ENCODE results near the gene EPHB3. TPM values are rescaled to one million over a fixed set of nuclear protein-coding genes. Genes with fewer than 3 reads are reported as not detected.

EPHB3 gene
- total RNA-seq, 2 donors from 2014 or later: 40.1 to 64.2 TPM

DNA sequence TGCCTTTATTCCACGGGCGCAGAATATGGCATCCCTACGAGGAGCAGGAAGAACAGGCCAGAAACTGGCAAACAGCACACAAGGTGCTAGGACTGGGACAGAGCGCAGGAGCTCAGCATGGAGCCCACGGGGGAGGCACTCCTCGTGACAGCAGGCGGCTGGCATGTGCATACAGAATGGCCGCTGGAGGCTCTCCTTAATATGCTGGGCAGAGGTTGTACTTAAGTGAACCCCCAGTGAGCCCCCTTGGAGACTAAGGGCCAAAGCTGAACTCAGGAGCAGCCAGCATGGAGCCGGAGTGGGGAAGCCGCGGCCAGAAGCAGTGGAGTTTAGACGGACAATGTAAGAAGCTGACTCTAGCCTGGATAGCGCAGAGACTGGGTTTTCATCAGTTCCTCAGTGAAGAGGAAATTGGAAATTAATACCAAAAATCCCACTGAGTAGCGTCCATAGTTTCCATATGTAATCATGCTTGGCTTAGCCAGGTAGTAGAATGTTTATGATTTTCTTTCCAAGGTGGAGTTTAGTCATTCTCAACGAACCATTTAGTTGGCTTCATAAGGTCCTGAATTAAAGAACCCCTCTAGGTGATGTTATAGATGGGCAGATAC is 69.4 kb downstream of the EPHB3 start:
- no peaks in the 10 kb centered on the region for H3K27me3 ChIP-seq
- no peak overlapping the region for H3K9ac ChIP-seq (ENCODE audit: low read depth in 2 of 2, low read length in 2 of 2)
- intact Hi-C loops (cut with DNase I): no loop called here
- no peaks in the 10 kb centered on the region for H3K9me3 ChIP-seq
- no peak overlapping the region for H3K4me3 ChIP-seq
- H3K36me3 ChIP-seq: no peaks in the 10 kb centered on the region
- H3K27ac ChIP-seq: no peak overlapping the region
- TF ChIP-seq, protein P1, sequence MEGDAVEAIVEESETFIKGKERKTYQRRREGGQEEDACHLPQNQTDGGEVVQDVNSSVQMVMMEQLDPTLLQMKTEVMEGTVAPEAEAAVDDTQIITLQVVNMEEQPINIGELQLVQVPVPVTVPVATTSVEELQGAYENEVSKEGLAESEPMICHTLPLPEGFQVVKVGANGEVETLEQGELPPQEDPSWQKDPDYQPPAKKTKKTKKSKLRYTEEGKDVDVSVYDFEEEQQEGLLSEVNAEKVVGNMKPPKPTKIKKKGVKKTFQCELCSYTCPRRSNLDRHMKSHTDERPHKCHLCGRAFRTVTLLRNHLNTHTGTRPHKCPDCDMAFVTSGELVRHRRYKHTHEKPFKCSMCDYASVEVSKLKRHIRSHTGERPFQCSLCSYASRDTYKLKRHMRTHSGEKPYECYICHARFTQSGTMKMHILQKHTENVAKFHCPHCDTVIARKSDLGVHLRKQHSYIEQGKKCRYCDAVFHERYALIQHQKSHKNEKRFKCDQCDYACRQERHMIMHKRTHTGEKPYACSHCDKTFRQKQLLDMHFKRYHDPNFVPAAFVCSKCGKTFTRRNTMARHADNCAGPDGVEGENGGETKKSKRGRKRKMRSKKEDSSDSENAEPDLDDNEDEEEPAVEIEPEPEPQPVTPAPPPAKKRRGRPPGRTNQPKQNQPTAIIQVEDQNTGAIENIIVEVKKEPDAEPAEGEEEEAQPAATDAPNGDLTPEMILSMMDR (IDR thresholded peaks at IDR 0.05): no peak
- H3K4me1 ChIP-seq: no peaks in the 10 kb centered on the region
- DNase-seq: no peak

DNA sequence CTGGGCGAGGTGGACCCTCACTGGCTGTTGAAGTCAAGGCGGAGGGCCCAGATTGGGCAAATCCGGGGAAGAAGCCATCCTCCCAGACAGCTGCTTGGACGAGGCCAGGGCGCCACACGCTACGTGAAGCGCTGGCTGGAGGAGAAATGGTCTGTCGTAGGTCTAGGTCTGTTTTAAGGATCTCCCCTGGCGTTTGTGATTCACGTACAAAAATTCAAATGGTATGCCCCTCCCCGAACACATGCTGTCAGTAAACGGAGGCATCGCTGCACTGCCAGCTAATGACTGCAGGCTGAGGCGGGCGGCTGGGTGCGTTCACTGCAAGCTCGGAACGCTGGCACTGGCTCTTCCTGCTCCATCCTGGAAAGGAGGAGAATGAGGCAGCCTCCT is 69.9 kb downstream of the EPHB3 start:
- H3K36me3 ChIP-seq: no peaks in the 10 kb centered on the region
- H3K4me3 ChIP-seq: no peak overlapping the region
- no peak overlapping the region for H3K27ac ChIP-seq
- H3K4me1 ChIP-seq: no peaks in the 10 kb centered on the region
- H3K27me3 ChIP-seq: no peaks in the 10 kb centered on the region
- H3K9me3 ChIP-seq: no peaks in the 10 kb centered on the region
- intact Hi-C loops (cut with DNase I): no loop called here
- DNase-seq: no peak
- H3K9ac ChIP-seq (ENCODE audit: low read depth in 2 of 2, low read length in 2 of 2): no peak overlapping the region
- TF ChIP-seq, protein P1 (IDR thresholded peaks at IDR 0.05): no peak

Other genes starting within 250 kb of the EPHB3 start
- 100 to 1,000 TPM; 263 to 524 TPM for gene EIF4G1, start 247.2 kb upstream of the EPHB3 start, total RNA-seq
- 10 to 100 TPM; 15.0 to 22.0 TPM for gene FAM131A, start 224.2 kb upstream of the EPHB3 start, total RNA-seq
- 10 to 100 TPM; 61.1 to 71.6 TPM for gene CLCN2, start 200.2 kb upstream of the EPHB3 start, total RNA-seq
- 100 to 1,000 TPM in 1 of 2 donors, 10 to 100 TPM in 1; 98.2 to 130 TPM for gene POLR2H, start 200.1 kb upstream of the EPHB3 start, total RNA-seq
- gene THPO, start 183.6 kb upstream of the EPHB3 start, total RNA-seq: under 1 TPM in 1 of 2 donors, not detected in 1; 0.17 TPM
- 1 to 10 TPM; 2.0 TPM for gene CHRD, start 181.7 kb upstream of the EPHB3 start, total RNA-seq
- gene MAGEF1, start 150.3 kb downstream of the EPHB3 start, total RNA-seq: 10 to 100 TPM; 28.3 to 42.6 TPM